ENCODE data around the gene FAM98B. TPM values are rescaled to one million over a fixed set of nuclear protein-coding genes. Genes with fewer than 3 reads are reported as not detected.
A peak's percentile ranks its signal among the peaks of the same experiment; 100 is the strongest.

Gene FAM98B
- total and polyA plus RNA-seq, 10 of the 15 experiments (the other 5 are each of a cell fraction or from before 2014, with no cell fraction given) = 1.3 to 36.7 (median 10.9) TPM

- TF ChIP-seq CUX1 (IDR thresholded peaks at IDR 0.05; ENCODE audit: insufficient replicate concordance, low read depth, low read length) (no peak), MEF2B (IDR thresholded peaks at IDR 0.05; ENCODE audit: partially characterized antibody, poor library complexity, severe bottlenecking) (peak; percentile 43), SP1 (IDR thresholded peaks at IDR 0.05; ENCODE audit: low read depth, low read length) (peak; percentile 70), NBN (IDR thresholded peaks at IDR 0.05) (peak; percentile 81), JUNB (IDR thresholded peaks at IDR 0.05) (peak; percentile 27; the same call in 1 of the 2 replicates), CHD4 (IDR thresholded peaks at IDR 0.05) (no peak), ATF3 (IDR thresholded peaks at IDR 0.05; ENCODE audit: borderline replicate concordance, extremely low read depth, low read depth, low read length) (no peak), STAT3 (IDR thresholded peaks at IDR 0.05; ENCODE audit: low read depth, low read length) (no peak), BCLAF1 (IDR thresholded peaks at IDR 0.05) (no peak), ZZZ3 (IDR thresholded peaks at IDR 0.05; ENCODE audit: control insufficient read depth, insufficient read length, low read depth) (peak; percentile 67), ZNF687 (IDR thresholded peaks at IDR 0.05) (peak; percentile 89), BMI1 (IDR thresholded peaks at IDR 0.05; ENCODE audit: borderline replicate concordance) (no peak)
Observed at GRCh38 chr15:38453971-38454695, at the start of gene FAM98B (continued).

Data from GM12878 (cell line).